ENCODE data around the gene PRPF40B.

PRPF40B gene

DNA sequence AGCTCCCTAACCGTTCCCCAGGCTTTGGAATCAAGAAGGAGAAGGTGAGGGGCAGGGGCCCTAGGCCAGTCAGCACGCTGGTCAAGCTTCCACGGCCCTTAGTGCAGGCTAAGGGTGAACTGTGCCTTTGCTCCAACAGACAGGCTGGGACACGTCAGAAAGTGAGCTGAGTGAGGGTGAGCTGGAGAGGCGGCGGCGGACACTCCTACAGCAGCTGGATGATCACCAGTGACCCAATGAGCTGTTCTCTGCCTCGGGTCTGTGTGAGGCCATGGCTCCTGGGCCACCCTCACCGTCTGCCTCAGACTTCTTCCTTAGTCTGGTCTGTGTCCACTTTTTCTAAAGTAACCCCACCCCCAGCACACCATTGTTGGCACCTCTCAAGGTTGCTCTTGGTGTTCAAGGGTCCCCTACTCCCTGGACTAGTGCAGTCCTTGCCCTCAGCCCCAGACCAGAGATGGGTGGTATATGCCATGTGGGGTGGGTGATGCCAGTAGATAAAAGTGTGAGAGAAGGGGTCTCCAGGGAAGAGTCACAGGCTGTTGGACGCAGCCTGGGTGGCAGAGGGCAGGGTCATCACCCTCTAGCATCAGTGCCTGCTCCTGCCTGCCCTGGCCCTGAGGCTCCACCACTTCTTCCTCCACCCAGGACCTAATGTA, 20.7 kb downstream of the PRPF40B start:
- Histone ChIP-seq H3K9me3 (ENCODE audit: control insufficient read depth, insufficient read depth, low read length) (no peaks in the 10 kb centered on the region), H3K4me1 (ENCODE audit: control insufficient read depth, insufficient read depth, low read length) (no peaks in the 10 kb centered on the region), H3K4me3 (ENCODE audit: low read depth, low read length) (no peak overlapping the region), H3K36me3 (ENCODE audit: control insufficient read depth, insufficient read depth, low read length) (peaks cover 52% of the 10 kb centered on the region), H3K27me3 (ENCODE audit: control insufficient read depth, insufficient read depth, low read length) (no peaks in the 10 kb centered on the region), H3K9ac (ENCODE audit: low read depth, low read length) (no peak overlapping the region)

DNA sequence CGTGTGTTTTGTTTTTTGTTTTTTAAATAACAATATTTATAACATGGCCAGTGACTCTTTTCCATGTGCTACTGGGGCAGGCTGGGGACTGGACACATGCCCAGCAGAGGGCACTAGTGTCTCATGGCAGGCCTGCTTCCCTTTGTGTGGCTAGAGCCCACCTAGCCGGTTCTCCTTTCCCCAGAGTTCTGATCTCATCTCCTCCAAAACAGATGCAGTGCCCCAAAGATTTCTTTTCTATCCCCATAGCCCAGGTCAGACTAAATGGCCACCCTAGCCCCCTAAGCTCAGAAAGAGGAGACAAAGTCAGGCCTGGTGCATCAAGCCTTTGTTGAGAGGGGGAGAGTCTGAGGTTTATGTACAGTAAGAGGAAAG, 21.2 kb downstream of the PRPF40B start:
- no peak overlapping the region for H3K9ac ChIP-seq (ENCODE audit: low read depth, low read length)
- H3K9me3 ChIP-seq (ENCODE audit: control insufficient read depth, insufficient read depth, low read length), result no peaks in the 10 kb centered on the region
- no peaks in the 10 kb centered on the region for H3K4me1 ChIP-seq (ENCODE audit: control insufficient read depth, insufficient read depth, low read length)
- no peaks in the 10 kb centered on the region for H3K27me3 ChIP-seq (ENCODE audit: control insufficient read depth, insufficient read depth, low read length)
- H3K36me3 ChIP-seq (ENCODE audit: control insufficient read depth, insufficient read depth, low read length), result peaks cover 55% of the 10 kb centered on the region
- H3K4me3 ChIP-seq (ENCODE audit: low read depth, low read length), result no peak overlapping the region

DNA sequence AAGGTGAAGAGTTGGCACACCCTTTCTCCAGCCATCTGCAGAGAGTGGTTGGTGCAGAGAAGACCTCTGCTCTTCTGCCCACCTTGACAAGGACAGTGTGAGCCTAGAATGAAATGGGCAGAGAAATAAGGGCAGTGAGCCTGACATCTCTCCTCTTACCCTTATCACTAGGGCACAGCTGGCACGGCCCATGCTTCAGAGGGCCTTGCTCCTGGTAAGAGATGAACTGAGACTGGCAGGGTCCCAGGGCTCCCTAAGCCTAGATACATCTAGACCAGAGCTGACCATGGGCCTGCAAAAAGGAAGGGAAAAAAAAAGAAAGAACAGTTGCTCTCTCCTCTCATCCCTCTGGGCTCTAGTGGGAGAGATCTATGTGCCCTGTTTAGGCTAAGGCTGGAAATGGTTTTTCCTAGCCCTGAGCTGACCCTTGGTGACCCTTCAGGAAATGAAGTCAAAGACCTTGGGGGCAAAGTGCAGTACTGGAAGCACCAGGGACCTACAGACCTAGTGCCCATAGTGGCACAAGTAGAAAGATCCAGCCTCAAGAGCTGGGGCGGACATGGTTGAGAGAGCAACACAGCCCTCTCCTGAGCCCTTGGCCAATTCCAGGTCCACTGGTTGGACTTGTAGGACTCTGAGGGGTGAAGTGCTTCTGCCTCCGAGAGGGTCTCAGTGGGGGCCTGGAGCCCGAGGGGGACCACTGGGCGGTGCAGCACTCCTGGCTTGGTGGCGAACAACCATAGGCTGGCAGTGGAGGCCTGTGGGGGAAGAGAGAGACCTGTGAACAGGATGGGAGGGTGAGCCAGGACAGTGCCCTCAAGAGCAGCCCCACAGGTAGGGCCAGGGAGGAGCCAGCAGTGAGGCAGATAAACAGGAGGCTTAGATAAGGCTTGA, 22.0 kb downstream of the PRPF40B start:
- H3K27me3 ChIP-seq (ENCODE audit: control insufficient read depth, insufficient read depth, low read length), result no peaks in the 10 kb centered on the region
- H3K36me3 ChIP-seq (ENCODE audit: control insufficient read depth, insufficient read depth, low read length), result peaks cover 63% of the 10 kb centered on the region
- H3K9me3 ChIP-seq (ENCODE audit: control insufficient read depth, insufficient read depth, low read length), result no peaks in the 10 kb centered on the region
- H3K9ac ChIP-seq (ENCODE audit: low read depth, low read length), result no peak overlapping the region
- no peak overlapping the region for H3K4me3 ChIP-seq (ENCODE audit: low read depth, low read length)
- H3K4me1 ChIP-seq (ENCODE audit: control insufficient read depth, insufficient read depth, low read length), result no peaks in the 10 kb centered on the region

DNA sequence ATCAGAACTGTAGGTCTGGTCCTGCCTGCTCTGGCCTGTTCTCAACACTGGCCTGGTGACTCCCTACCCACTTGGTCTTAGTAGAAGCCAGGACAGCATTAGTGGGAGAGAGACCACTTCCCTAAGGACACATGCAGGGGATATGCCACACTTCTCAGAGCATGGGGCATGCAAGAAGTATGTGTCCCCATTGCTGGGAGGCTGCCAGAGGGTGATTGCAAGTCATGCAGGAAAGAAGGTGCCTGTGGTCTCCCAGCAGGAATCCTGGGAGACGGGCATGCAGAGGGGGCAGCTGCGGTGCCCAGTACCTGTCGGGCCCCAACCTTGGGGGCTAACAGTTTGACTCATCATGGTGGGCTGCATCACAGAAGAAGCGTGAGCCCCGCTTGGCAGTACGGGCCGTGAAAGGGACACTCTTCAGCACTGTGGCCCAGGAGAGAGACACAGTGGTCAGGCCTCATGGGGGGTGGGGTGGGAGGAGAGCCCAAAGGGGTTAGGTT, 23.0 kb downstream of the PRPF40B start:
- peaks cover 68% of the 10 kb centered on the region for H3K36me3 ChIP-seq (ENCODE audit: control insufficient read depth, insufficient read depth, low read length)

DNA sequence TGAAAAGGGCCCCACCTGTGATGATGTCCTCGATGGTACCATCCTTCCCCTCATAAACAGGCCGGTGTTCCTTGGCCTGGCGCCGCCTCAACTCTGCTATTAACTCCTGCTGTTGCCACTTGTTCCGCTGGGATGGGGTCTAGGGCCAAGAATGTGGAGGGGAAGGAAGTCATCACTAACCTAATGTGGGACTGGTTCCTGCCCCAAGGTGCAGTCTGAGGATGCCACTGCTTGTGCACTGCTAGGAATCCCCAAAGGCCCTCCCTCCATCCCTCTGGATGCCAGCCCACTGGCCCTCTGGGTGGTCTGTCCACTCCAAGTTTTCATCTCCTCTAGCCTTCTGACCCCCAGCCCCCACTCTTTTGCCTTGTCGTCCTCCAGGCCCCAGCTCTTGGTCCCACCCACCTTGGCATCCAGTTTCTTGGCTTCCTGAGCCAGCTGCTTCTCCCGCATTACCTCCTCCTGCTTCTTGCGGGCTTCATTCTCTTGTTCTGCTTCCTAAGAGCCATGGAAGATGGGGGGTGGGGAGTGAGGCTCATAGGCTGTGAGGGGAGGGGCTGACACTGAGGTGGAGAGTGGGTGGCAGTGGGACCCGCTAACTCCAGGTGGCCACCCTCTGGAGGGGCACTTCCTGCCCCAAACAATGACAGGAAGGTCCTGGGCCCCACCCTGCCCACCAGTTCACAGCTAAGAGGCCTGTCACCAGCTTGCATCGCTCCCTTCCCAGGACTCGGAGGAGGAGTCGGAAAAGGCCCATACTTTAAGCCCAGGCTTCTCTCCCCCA, 23.7 kb downstream of the PRPF40B start:
- no peak overlapping the region for H3K4me3 ChIP-seq (ENCODE audit: low read depth, low read length)
- H3K27me3 ChIP-seq (ENCODE audit: control insufficient read depth, insufficient read depth, low read length), result no peaks in the 10 kb centered on the region
- no peaks in the 10 kb centered on the region for H3K4me1 ChIP-seq (ENCODE audit: control insufficient read depth, insufficient read depth, low read length)
- no peaks in the 10 kb centered on the region for H3K9me3 ChIP-seq (ENCODE audit: control insufficient read depth, insufficient read depth, low read length)
- H3K9ac ChIP-seq (ENCODE audit: low read depth, low read length), result no peak overlapping the region
- H3K36me3 ChIP-seq (ENCODE audit: control insufficient read depth, insufficient read depth, low read length), result peaks cover 65% of the 10 kb centered on the region

More for the DNA sequence above, 23.0 kb downstream of the PRPF40B start:
- no peak overlapping the region for H3K9ac ChIP-seq (ENCODE audit: low read depth, low read length)
- H3K27me3 ChIP-seq (ENCODE audit: control insufficient read depth, insufficient read depth, low read length), result no peaks in the 10 kb centered on the region
- H3K4me3 ChIP-seq (ENCODE audit: low read depth, low read length), result no peak overlapping the region
- H3K4me1 ChIP-seq (ENCODE audit: control insufficient read depth, insufficient read depth, low read length), result no peaks in the 10 kb centered on the region
- H3K9me3 ChIP-seq (ENCODE audit: control insufficient read depth, insufficient read depth, low read length), result no peaks in the 10 kb centered on the region

DNA sequence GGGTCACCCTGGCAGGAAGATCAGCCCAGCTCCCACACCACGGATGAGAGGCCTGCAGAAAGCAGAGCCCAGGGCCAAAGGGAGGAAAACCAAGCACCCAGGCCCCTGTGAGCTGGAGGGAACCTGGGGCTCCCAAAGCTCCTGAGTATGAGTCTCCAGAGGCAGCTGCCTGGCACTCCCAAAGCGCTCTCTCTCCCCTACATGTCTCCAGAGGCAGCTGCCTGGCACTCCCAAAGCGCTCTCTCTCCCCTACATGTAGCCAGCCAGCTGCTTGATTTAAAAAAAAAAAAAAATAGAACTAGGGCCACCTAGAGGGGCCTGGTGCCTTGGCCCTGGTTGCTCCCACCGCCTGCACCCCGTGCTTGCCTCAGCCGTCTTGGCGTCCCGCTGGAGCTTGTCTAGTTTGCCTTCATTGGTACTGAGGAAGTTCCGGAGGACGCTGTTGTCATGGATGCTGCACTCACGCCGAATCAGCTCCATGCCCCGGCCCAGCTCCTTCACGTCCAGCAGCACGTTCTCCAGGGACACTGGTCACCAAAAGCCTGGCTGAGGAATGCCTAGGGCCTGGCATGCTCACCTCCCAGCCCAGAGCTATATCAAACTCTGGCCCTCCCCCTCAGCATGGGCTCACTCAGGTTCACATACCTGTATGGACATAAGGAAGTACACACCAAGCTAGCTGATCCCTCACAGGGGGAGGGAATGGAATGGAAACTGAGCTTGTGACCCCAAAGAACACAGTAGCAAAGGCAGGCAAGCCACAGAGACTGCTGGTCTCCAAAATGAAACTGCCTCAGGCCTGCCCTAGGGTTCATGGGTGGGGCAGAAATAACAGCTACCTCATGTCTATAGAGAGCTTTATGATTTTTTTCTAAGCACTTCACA, 24.7 kb downstream of the PRPF40B start:
- Histone ChIP-seq H3K36me3 (ENCODE audit: control insufficient read depth, insufficient read depth, low read length) (peaks cover 55% of the 10 kb centered on the region), H3K27me3 (ENCODE audit: control insufficient read depth, insufficient read depth, low read length) (no peaks in the 10 kb centered on the region)

DNA sequence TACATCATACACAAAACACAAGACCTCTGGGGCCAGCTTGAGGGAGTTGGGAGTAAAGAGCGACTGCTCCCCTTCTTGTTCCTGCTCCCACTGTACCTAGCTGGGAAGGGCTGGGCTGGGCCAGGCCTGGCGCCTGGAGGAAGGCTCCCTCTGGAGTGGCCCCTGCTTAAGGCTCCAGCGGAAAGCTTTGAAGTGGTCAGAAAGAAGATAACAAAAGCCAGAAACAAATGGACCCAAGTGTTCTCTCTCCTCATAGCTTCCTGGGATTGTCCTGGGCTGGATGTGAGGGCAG, 25.3 kb downstream of the PRPF40B start:
- Histone ChIP-seq H3K36me3 (ENCODE audit: control insufficient read depth, insufficient read depth, low read length) (peaks cover 57% of the 10 kb centered on the region), H3K9me3 (ENCODE audit: control insufficient read depth, insufficient read depth, low read length) (no peaks in the 10 kb centered on the region), H3K27me3 (ENCODE audit: control insufficient read depth, insufficient read depth, low read length) (no peaks in the 10 kb centered on the region), H3K4me3 (ENCODE audit: low read depth, low read length) (no peak overlapping the region), H3K4me1 (ENCODE audit: control insufficient read depth, insufficient read depth, low read length) (no peaks in the 10 kb centered on the region), H3K9ac (ENCODE audit: low read depth, low read length) (no peak overlapping the region)

More for the DNA sequence above, 24.7 kb downstream of the PRPF40B start:
- no peak overlapping the region for H3K9ac ChIP-seq (ENCODE audit: low read depth, low read length)
- no peak overlapping the region for H3K4me3 ChIP-seq (ENCODE audit: low read depth, low read length)
- no peaks in the 10 kb centered on the region for H3K9me3 ChIP-seq (ENCODE audit: control insufficient read depth, insufficient read depth, low read length)
- no peaks in the 10 kb centered on the region for H3K4me1 ChIP-seq (ENCODE audit: control insufficient read depth, insufficient read depth, low read length)

DNA sequence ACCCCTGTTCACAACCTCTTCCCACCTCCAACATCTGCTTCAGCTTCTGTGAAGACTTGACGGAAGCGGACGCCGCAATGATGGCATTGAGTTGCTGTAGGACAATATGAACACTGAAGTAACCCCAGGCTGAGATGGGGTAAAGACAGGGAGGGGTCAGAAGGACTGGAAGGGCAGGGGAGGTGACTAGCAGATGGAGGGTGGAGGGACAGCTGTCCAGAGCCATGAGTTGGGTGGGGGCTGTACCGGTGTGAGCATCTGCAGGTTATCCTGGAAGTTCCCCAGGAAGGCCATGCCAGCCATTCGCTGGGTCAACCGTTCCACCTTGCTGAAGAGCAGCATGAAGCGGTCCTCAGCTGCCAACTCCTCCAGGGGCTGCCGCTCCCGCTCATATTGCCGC, 26.1 kb downstream of the PRPF40B start:
- no peaks in the 10 kb centered on the region for H3K27me3 ChIP-seq (ENCODE audit: control insufficient read depth, insufficient read depth, low read length)
- no peak overlapping the region for H3K9ac ChIP-seq (ENCODE audit: low read depth, low read length)
- H3K4me1 ChIP-seq (ENCODE audit: control insufficient read depth, insufficient read depth, low read length), result no peaks in the 10 kb centered on the region
- H3K36me3 ChIP-seq (ENCODE audit: control insufficient read depth, insufficient read depth, low read length), result peaks cover 52% of the 10 kb centered on the region
- no peak overlapping the region for H3K4me3 ChIP-seq (ENCODE audit: low read depth, low read length)
- no peaks in the 10 kb centered on the region for H3K9me3 ChIP-seq (ENCODE audit: control insufficient read depth, insufficient read depth, low read length)

DNA sequence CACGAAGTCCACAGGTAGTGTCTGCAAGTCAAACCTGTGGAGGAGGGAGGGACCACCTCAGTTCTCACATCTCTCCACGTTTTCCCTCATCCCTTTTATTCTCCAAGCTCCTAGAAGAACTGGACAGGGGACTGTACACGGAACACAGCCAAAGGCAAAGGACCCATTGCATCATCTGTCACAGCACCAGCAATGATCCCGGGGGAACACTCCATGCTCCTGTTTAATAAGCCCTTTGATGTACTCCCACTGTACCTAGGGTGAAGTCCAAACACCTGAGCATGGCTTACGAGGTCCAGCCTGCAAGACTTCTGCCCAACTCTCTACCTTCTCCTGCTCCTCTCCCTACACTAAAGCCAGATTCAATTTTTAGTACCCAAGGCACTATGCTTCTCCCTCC, 26.5 kb downstream of the PRPF40B start:
- H3K36me3 ChIP-seq (ENCODE audit: control insufficient read depth, insufficient read depth, low read length), result peaks cover 54% of the 10 kb centered on the region
- no peak overlapping the region for H3K9ac ChIP-seq (ENCODE audit: low read depth, low read length)
- H3K4me1 ChIP-seq (ENCODE audit: control insufficient read depth, insufficient read depth, low read length), result no peaks in the 10 kb centered on the region
- no peaks in the 10 kb centered on the region for H3K9me3 ChIP-seq (ENCODE audit: control insufficient read depth, insufficient read depth, low read length)
- H3K27me3 ChIP-seq (ENCODE audit: control insufficient read depth, insufficient read depth, low read length), result no peaks in the 10 kb centered on the region
- H3K4me3 ChIP-seq (ENCODE audit: low read depth, low read length), result no peak overlapping the region

DNA sequence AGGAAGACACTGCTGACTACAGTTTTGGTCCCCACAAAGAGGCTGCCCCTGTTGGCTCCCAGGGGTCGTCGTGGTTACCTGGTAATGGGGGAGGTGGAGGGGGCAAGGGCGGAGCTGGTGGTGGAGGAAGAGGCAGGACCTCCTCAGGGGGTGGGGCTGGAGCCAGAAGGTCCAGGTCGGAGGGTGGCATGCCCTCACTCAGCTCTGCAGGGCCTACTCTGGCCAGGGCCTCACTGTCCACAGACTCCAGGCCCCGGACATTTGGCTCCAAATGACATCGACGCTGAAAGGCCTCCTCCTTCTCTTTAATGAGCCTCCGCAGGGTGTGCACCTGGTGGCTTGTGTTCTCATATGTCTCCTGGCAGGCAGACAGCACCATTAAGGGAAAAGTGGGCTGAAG, 28.5 kb downstream of the PRPF40B start:
- Histone ChIP-seq H3K4me1 (ENCODE audit: control insufficient read depth, insufficient read depth, low read length) (no peaks in the 10 kb centered on the region), H3K9me3 (ENCODE audit: control insufficient read depth, insufficient read depth, low read length) (no peaks in the 10 kb centered on the region), H3K36me3 (ENCODE audit: control insufficient read depth, insufficient read depth, low read length) (peaks cover 46% of the 10 kb centered on the region), H3K4me3 (ENCODE audit: low read depth, low read length) (no peak overlapping the region), H3K9ac (ENCODE audit: low read depth, low read length) (no peak overlapping the region), H3K27me3 (ENCODE audit: control insufficient read depth, insufficient read depth, low read length) (no peaks in the 10 kb centered on the region)

DNA sequence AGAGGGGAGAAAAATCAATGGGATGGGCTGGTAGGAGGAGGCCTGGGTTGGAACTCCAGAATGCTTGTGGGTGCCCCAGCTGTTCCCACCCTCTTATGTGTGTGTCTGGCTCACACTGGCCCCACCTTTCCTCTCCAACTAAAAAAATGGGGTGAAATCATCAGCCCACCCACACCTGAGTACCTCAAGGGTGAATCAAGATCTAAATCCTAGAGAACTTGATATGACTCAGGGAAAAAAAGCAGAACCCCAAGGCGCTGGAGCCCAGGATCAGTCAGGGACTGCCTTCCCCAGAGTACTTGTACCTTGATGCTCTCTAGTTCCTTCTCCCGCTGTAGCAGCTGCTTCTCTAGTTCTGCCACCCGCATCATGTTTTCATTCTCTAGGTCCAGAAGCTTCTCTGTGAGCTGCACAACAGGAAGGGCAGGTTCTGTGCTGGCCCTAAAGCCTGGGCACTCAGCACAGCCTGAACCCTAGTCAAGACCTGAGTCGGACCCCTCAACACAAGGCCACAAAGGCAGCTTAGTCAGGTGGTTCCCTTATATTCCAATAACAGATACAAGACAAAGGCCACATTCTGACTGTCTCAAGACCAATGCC, 29.7 kb downstream of the PRPF40B start:
- peaks cover 51% of the 10 kb centered on the region for H3K36me3 ChIP-seq (ENCODE audit: control insufficient read depth, insufficient read depth, low read length)
- H3K9ac ChIP-seq (ENCODE audit: low read depth, low read length), result no peak overlapping the region
- no peaks in the 10 kb centered on the region for H3K4me1 ChIP-seq (ENCODE audit: control insufficient read depth, insufficient read depth, low read length)

More for the DNA sequence above, 29.7 kb downstream of the PRPF40B start:
- H3K4me3 ChIP-seq (ENCODE audit: low read depth, low read length), result no peak overlapping the region
- H3K27me3 ChIP-seq (ENCODE audit: control insufficient read depth, insufficient read depth, low read length), result no peaks in the 10 kb centered on the region
- no peaks in the 10 kb centered on the region for H3K9me3 ChIP-seq (ENCODE audit: control insufficient read depth, insufficient read depth, low read length)
